Motor neuron (in vitro differentiated cells): Measurements from ENCODE around the gene ATP6AP1. TPM values are rescaled to one million over a fixed set of nuclear protein-coding genes. Genes with fewer than 3 reads are reported as not detected.
"Not testable (repeated sequence)": the region's sequence is repeated elsewhere in the genome, so short reads cannot be mapped to it uniquely, and the experiment has no call there.

Experiments used
- ATAC-seq, 8 experiments: fragments of 200-7000 bp; cut with Tn5 transposase; replicated peaks in 6 of 8; 2 replicates each; pipeline ENCODE4 v1.8.0; 2021; ENCODE audit warnings: mild to moderate bottlenecking in 8 of 8, moderate library complexity in 8 of 8
- H3K27ac ChIP-seq, 2 donors: fragments of 250-450 bp; sonication (Bioruptor Pico); 2 replicates each; pipeline ENCODE4 v1.9.0; 2021; ENCODE audit warnings: antibody characterized with exemption in 2 of 2, mild to moderate bottlenecking in 2 of 2, moderate library complexity in 1 of 2
- H3K4me1 ChIP-seq, 2 donors: fragments of 250-450 bp; sonication (Bioruptor Pico); replicated peaks in 1 of 2; 2 replicates each; pipeline ENCODE4 v1.6.1; 2021; ENCODE audit warnings: antibody characterized with exemption in 2 of 2, mild to moderate bottlenecking in 2 of 2, moderate library complexity in 1 of 2
- H3K4me3 ChIP-seq, 5 donors: fragments of 250-450 bp; sonication (Bioruptor Pico); 2 replicates each; pipeline ENCODE4 v1.9.0; 2021; ENCODE audit warnings: antibody characterized with exemption in 5 of 5, mild to moderate bottlenecking in 5 of 5, moderate library complexity in 4 of 5
- WGBS, 10 experiments: fragments of 450-650 bp; shearing (Covaris generic); methylation state at CpG; one replicate each; pipeline ENCODE4 v1.0.0; 2022; 5-methylcytosine and 5-hydroxymethylcytosine counted together
- in situ Hi-C, 9 experiments: fragments of 400-800 bp; cut with MboI; loops; one replicate each; pipeline ENCODE4 v1.15.0; 2021; ENCODE audit warnings: low sequenced_read_pairs in 9 of 9, low pct_unique_long_range_greater_than_20kb in 2 of 9; ENCODE audit not compliant: unreplicated experiment in 9 of 9
- total RNA-seq, 8 experiments: library from RNA; unstranded; fragments of 300-600 nt; gene quantifications; 2 replicates each; pipeline versions ENCODE4 v1.2.3 to v1.2.4, GENCODE V29; 2022

The ATP6AP1 gene
- total RNA-seq: 100 to 1,000 TPM in 2 of 8 experiments, 10 to 100 TPM in 6; 67.6 to 164 (median 78.9) TPM

DNA sequence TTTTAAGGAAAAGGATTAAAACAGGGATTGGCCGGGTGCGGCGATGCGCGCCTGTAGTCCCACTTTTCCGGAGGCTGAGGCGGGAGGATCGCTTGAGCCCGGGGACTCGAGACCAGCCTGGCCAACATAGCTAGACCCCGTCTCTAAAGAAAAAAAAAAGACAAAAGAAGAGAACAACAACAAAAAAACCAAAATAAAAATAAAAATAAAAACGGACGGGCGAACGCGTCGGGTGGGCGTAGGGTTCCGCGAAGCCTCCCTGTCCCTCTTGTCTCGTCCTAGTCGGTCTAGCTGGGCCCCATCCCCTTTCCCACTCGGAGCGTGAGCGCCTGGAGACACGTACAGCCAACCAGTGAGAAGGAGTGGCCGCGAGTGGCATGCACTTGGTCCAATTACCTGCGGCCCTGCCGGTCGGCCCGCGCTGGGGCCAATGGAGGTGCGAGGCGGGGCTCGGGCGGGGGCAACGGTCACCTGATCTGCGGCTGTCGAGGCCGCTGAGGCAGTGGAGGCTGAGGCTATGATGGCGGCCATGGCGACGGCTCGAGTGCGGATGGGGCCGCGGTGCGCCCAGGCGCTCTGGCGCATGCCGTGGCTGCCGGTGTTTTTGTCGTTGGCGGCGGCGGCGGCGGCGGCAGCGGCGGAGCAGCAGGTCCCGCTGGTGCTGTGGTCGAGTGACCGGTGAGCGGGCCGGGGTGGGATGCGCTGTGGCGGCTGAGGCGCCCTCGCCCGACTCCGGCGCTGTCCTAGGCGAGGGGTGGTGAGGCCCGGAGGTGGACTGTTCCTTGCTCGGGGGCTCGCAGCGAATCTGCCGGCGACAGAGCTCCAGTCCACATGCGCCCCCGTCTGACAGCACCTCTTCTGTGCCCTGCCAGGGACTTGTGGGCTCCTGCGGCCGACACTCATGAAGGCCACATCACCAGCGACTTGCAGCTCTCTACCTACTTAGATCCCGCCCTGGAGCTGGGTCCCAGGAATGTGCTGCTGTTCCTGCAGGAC lies at the start of gene ATP6AP1:
Gene ATP6AP1 (plus strand): TSS at position 502 of the 996 bp plus-strand sequence. CDS start 16 bp downstream, at position 518.
- Histone ChIP-seq H3K27ac (peak within 1 kb of the TSS; percentile 84 to 89), H3K4me3 (peak within 1 kb of the TSS; percentile 55 to 98 (median 77)), H3K4me1 (peaks cover 8 to 10% of the 10 kb centered on the region in 2 donors)
- ATAC-seq: peak; percentile 98 to 99 (median 99)
- 0 to 65% (median 50%) methylated on average over 1 to 32 of the region's 87 CpGs; no CpG with 5 or more reads in 3 of the 10 experiments for WGBS, 10 experiments
- in situ Hi-C loops: no loop called here

DNA sequence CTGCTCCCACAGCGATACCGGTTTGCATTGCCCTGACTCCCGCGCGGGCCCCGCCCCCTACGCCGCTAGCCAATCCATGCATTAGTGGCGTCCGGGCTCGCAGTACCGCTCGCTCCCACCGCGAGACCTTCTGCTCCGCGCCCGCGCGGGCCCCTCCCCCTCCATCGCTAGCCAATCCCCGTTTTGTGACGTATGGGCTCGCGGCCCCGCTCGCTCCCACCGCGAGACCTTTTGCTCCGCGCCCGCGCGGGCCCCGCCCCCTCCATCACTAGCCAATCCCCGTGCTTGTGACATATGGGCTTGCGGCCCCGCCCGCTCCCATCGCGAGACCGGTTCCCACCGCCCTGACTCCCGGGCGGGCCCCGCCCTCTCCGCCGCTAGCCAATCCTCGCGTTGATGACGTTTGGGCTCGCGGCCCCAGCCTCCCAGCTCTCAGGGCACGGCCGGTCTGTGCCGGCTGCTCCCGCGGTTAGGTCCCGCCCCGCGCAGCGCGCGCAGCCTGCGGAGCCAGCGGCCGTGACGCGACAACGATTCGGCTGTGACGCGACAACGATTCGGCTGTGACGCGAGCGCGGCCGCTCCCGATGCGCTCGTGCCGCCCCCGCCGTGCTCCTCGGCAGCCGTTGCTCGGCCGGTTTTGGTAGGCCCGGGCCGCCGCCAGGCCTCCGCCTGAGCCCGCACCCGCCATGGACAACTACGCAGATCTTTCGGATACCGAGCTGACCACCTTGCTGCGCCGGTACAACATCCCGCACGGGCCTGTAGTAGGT lies 49.5 kb upstream of the ATP6AP1 start, which contains the start of gene EMD:
Gene EMD (plus strand): TSS at position 497 of the 770 bp plus-strand sequence. CDS start 190 bp downstream, at position 687.
- peak; percentile 72 to 87 (median 84) for ATAC-seq
- WGBS, 10 experiments: no CpG with 5 or more reads among the region's 103 CpGs
- H3K4me3 ChIP-seq: peak within 1 kb of the TSS; percentile 43 to 94 (median 82)
- H3K4me1 ChIP-seq: peaks cover 11 to 19% of the 10 kb centered on the region in 2 donors
- peak within 1 kb of the TSS; percentile 97 for H3K27ac ChIP-seq
- in situ Hi-C loops: no loop called here

DNA sequence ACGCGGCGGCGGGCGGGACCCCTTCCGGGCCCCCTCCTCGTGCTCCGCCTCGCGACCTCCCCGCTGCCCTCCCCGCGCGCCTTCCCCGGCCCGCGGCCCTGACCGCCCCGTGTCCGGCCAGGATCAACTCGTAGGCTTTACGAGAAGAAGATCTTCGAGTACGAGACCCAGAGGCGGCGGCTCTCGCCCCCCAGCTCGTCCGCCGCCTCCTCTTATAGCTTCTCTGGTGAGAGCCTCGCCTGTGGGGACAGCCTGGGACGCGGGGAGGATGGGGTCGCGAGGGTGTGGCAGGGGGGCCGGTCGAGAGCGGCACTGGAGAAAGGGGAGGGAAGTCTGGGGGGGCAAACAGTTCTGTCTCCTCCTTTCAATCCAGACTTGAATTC lies 48.9 kb upstream of the ATP6AP1 start:
- Histone ChIP-seq H3K4me1 (peaks cover 12 to 19% of the 10 kb centered on the region in 2 donors), H3K27ac (peak overlapping the region; percentile 97), H3K4me3 (peak overlapping the region; percentile 42 to 94 (median 82))
- in situ Hi-C loops: no loop called here
- 40% methylated on average over 1 of the region's 38 CpGs; no CpG with 5 or more reads in 9 of the 10 experiments for WGBS, 10 experiments
- peak in 1 of 8 experiments; percentile 0 for ATAC-seq

- WGBS, 10 experiments: 38% methylated on average over 3 of the region's 13 CpGs; no CpG with 5 or more reads in 9 of the 10 experiments
- H3K4me3 ChIP-seq: peak overlapping the region; percentile 42 to 94 (median 82)
- H3K4me1 ChIP-seq: peaks cover 13 to 19% of the 10 kb centered on the region in 2 donors
- H3K27ac ChIP-seq: peak overlapping the region; percentile 97
- in situ Hi-C loops: no loop called here
- ATAC-seq: no peak
Observed at GRCh38 chrX:154380153-154380552, 48.3 kb upstream of the ATP6AP1 start.

GRCh38 chrX:154380787-154381186 lies 47.7 kb upstream of the ATP6AP1 start:
- H3K4me1 ChIP-seq: peaks cover 13 to 19% of the 10 kb centered on the region in 2 donors
- ATAC-seq: no peak
- H3K4me3 ChIP-seq: peak overlapping the region; percentile 42 to 94 (median 82)
- in situ Hi-C loops: no loop called here
- peak overlapping the region; percentile 58 to 97 for H3K27ac ChIP-seq
- 40% methylated on average over 1 of the region's 14 CpGs; no CpG with 5 or more reads in 9 of the 10 experiments for WGBS, 10 experiments

- Histone ChIP-seq H3K27ac (peak overlapping the region; percentile 58 to 97), H3K4me3 (peak overlapping the region; percentile 42 to 94 (median 82)), H3K4me1 (peaks cover 13 to 19% of the 10 kb centered on the region in 2 donors)
- whole genome bisulfite sequencing, 10 experiments: 22% methylated on average over 5 of the region's 6 CpGs; no CpG with 5 or more reads in 9 of the 10 experiments
- ATAC-seq: no peak
- in situ Hi-C loops: no loop called here
Observed at GRCh38 chrX:154381271-154381670, 47.2 kb upstream of the ATP6AP1 start.

GRCh38 chrX:154382483-154383069 lies 45.9 kb upstream of the ATP6AP1 start:
- ATAC-seq: no peak
- H3K4me3 ChIP-seq: no peak overlapping the region
- H3K4me1 ChIP-seq: peaks cover 9 to 17% of the 10 kb centered on the region in 2 donors
- WGBS, 10 experiments: 60% methylated on average over 1 of the region's 11 CpGs; no CpG with 5 or more reads in 9 of the 10 experiments
- in situ Hi-C loops: no loop called here
- no peak overlapping the region for H3K27ac ChIP-seq

GRCh38 chrX:154383359-154384283 lies 44.9 kb upstream of the ATP6AP1 start:
- Histone ChIP-seq H3K27ac (no peak overlapping the region), H3K4me1 (peaks cover 5 to 12% of the 10 kb centered on the region in 2 donors), H3K4me3 (no peak overlapping the region)
- ATAC-seq: no peak
- in situ Hi-C loops: no loop called here
- WGBS, 10 experiments: 67 to 100% (median 87%) methylated on average over 1 to 6 of the region's 14 CpGs; no CpG with 5 or more reads in 7 of the 10 experiments

- in situ Hi-C loops: no loop called here
Observed at GRCh38 chrX:154384284-154384892, 44.1 kb upstream of the ATP6AP1 start.

DNA sequence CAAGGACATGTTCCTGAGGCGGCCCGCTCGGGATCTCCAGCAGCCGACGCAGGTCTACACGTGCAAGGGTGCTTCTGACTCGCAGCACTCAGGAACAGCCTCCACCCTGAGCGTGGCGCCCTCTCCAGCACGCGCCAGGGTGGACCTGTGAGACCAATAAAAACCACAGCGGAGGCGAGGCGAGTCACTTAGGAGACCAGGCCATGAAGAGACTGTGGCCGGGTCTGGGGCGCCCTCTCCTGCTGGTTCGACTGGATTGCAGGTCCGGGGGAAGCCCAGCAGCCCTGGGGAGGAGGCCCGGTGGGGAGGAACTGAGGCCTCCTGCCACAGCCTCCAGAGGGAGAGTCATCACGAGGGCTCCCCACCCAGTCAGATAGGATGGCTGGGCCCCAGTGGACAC lies 40.4 kb upstream of the ATP6AP1 start:
- in situ Hi-C loops, H3K27ac ChIP-seq, H3K4me3 ChIP-seq, H3K4me1 ChIP-seq: not testable (repeated sequence)
- WGBS, 10 experiments: no CpG with 5 or more reads among the region's 20 CpGs
- peak; percentile 1 to 33 (median 16) for ATAC-seq

More at GRCh38 chrX:154384284-154384892, 44.1 kb upstream of the ATP6AP1 start:
- Histone ChIP-seq H3K4me3 (no peak overlapping the region), H3K27ac (no peak overlapping the region), H3K4me1 (peaks cover 5 to 12% of the 10 kb centered on the region in 2 donors)
- WGBS, 10 experiments: 74% methylated on average over 3 of the region's 8 CpGs; no CpG with 5 or more reads in 9 of the 10 experiments
- peak in 1 of 8 experiments; percentile 3 for ATAC-seq

DNA sequence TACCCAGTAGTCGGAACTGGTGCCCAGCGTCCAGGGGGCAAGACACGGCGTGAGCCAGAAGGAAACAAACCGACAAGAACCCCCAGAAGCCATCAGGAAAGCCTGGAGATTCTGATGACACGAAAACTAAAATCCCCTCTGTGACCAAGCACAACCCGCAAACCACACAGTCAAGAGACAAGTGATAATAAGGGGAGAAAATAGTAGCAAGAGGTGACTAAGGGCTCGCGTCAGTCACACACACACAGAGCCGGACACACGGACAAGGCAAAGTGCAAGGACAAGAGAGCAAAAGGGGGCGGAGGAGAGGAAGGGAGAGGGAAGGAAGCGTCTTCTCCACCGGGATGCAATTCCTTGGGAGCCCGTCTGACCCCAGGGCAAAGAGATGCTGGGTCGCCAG lies 39.8 kb upstream of the ATP6AP1 start:
- ATAC-seq, H3K27ac ChIP-seq, in situ Hi-C loops, H3K4me3 ChIP-seq, H3K4me1 ChIP-seq: not testable (repeated sequence)
- WGBS, 10 experiments: no CpG with 5 or more reads among the region's 16 CpGs
